ENCODE results near the gene RPL18.

RPL18 gene

GRCh38 chr19:48650974-48651682 lies 32.1 kb upstream of the RPL18 start:
- Histone ChIP-seq H3K27me3 (ENCODE audit: insufficient read depth, low read length, poor library complexity) (no peaks in the 10 kb centered on the region), H3K4me1 (ENCODE audit: insufficient read depth, low read length) (peaks cover 42% of the 10 kb centered on the region), H3K79me2 (ENCODE audit: insufficient read depth, low read length) (no peaks in the 10 kb centered on the region), H4K20me1 (ENCODE audit: insufficient read depth, low read length) (no peaks in the 10 kb centered on the region), H3K4me2 (ENCODE audit: insufficient read depth, low read length) (no peak overlapping the region), H3K27ac (ENCODE audit: low read length) (no peak overlapping the region), H3K9me3 (ENCODE audit: insufficient read depth, low read length, severe bottlenecking) (no peaks in the 10 kb centered on the region), H2AFZ (ENCODE audit: low read depth, low read length) (no peak overlapping the region), H3K36me3 (ENCODE audit: insufficient read depth, low read length) (no peaks in the 10 kb centered on the region), H3K4me3 (ENCODE audit: low read depth in 1 of 2, low read length in 2 of 2) (no peak overlapping the region), H3K9ac (ENCODE audit: low read depth, low read length) (no peak overlapping the region)
- DNase-seq (no peak), ATAC-seq (ENCODE audit: insufficient read depth, low read depth) (no peak)
- TF ChIP-seq CTCF (IDR thresholded peaks at IDR 0.05; ENCODE audit: borderline replicate concordance, extremely low read depth, low read length, poor library complexity, severe bottlenecking) (no peak), EZH2 (IDR thresholded peaks at IDR 0.05; ENCODE audit: borderline replicate concordance, low read depth, low read length, severe bottlenecking) (no peak)

GRCh38 chr19:48648134-48648533 lies 29.2 kb upstream of the RPL18 start:
- Histone ChIP-seq H3K9me3 (ENCODE audit: insufficient read depth, low read length, severe bottlenecking) (no peaks in the 10 kb centered on the region), H2AFZ (ENCODE audit: low read depth, low read length) (no peak overlapping the region), H3K79me2 (ENCODE audit: insufficient read depth, low read length) (no peaks in the 10 kb centered on the region), H3K27me3 (ENCODE audit: insufficient read depth, low read length, poor library complexity) (no peaks in the 10 kb centered on the region), H3K4me3 (ENCODE audit: low read depth in 1 of 2, low read length in 2 of 2) (no peak overlapping the region), H3K27ac (ENCODE audit: low read length) (peak overlapping the region; percentile 49; the same call in 1 of the 2 replicates), H3K9ac (ENCODE audit: low read depth, low read length) (no peak overlapping the region), H3K4me1 (ENCODE audit: insufficient read depth, low read length) (peaks cover 45% of the 10 kb centered on the region), H3K4me2 (ENCODE audit: insufficient read depth, low read length) (no peak overlapping the region), H3K36me3 (ENCODE audit: insufficient read depth, low read length) (no peaks in the 10 kb centered on the region), H4K20me1 (ENCODE audit: insufficient read depth, low read length) (no peaks in the 10 kb centered on the region)
- DNase-seq: no peak
- ATAC-seq (ENCODE audit: insufficient read depth, low read depth): no peak
- no peak for TF ChIP-seq CTCF (IDR thresholded peaks at IDR 0.05; ENCODE audit: borderline replicate concordance, extremely low read depth, low read length, poor library complexity, severe bottlenecking)
- no peak for TF ChIP-seq EZH2 (IDR thresholded peaks at IDR 0.05; ENCODE audit: borderline replicate concordance, low read depth, low read length, severe bottlenecking)

- H3K4me3 ChIP-seq (ENCODE audit: low read depth in 1 of 2, low read length in 2 of 2): peak overlapping the region in 1 of 2 experiments; percentile 54; a peak in 2 of 4 replicates
- H3K27ac ChIP-seq (ENCODE audit: low read length): peak overlapping the region; percentile 73
- no peak; the same call in 2 of the 3 replicates for ATAC-seq (ENCODE audit: insufficient read depth, low read depth)
- H4K20me1 ChIP-seq (ENCODE audit: insufficient read depth, low read length): no peaks in the 10 kb centered on the region
- TF ChIP-seq EZH2 (IDR thresholded peaks at IDR 0.05; ENCODE audit: borderline replicate concordance, low read depth, low read length, severe bottlenecking) (no peak), CTCF (IDR thresholded peaks at IDR 0.05; ENCODE audit: borderline replicate concordance, extremely low read depth, low read length, poor library complexity, severe bottlenecking) (no peak)
- peak overlapping the region; percentile 69 for H2AFZ ChIP-seq (ENCODE audit: low read depth, low read length)
- DNase-seq: no peak
- no peaks in the 10 kb centered on the region for H3K79me2 ChIP-seq (ENCODE audit: insufficient read depth, low read length)
- H3K4me1 ChIP-seq (ENCODE audit: insufficient read depth, low read length): peaks cover 45% of the 10 kb centered on the region
- H3K27me3 ChIP-seq (ENCODE audit: insufficient read depth, low read length, poor library complexity): no peaks in the 10 kb centered on the region
- no peaks in the 10 kb centered on the region for H3K36me3 ChIP-seq (ENCODE audit: insufficient read depth, low read length)
- peak overlapping the region; percentile 54 for H3K9ac ChIP-seq (ENCODE audit: low read depth, low read length)
- H3K9me3 ChIP-seq (ENCODE audit: insufficient read depth, low read length, severe bottlenecking): no peaks in the 10 kb centered on the region
- H3K4me2 ChIP-seq (ENCODE audit: insufficient read depth, low read length): peak overlapping the region; percentile 70
These were observed 27.8 kb upstream of the RPL18 start for GRCh38 chr19:48646722-48647216.

Measured in DND-41 (cell line).